Choroid plexus epithelial cell (primary cell): ENCODE data around the gene PVALEF.

Experiments
- DNase-seq: peaks from one replicate; pipeline ENCODE4 v3.0.0-alpha.2; 2010; ENCODE audit warnings: low read depth
- H3K4me3 ChIP-seq: 2 replicates; pipeline ENCODE4 v1.5.1; 2011; ENCODE audit warnings: low read depth, mild to moderate bottlenecking, control low read depth, low read length, moderate library complexity
- CTCF ChIP-seq: conservative IDR thresholded peaks from 2 replicates; pipeline ENCODE4 v1.5.1; 2011; ENCODE audit warnings: low read depth, mild to moderate bottlenecking, control low read depth, inconsistent platforms, low read length, moderate library complexity

PVALEF gene

GRCh38 chr17:81176666-81177065 is 11.4 kb downstream of the PVALEF start:
- TF ChIP-seq CTCF = no peak
- DNase-seq = no peak

GRCh38 chr17:81178136-81179091 is 13.1 kb downstream of the PVALEF start:
- TF ChIP-seq CTCF = no peak
- no peak for DNase-seq
- no peak overlapping the region for H3K4me3 ChIP-seq

More at GRCh38 chr17:81176666-81177065, 11.4 kb downstream of the PVALEF start:
- no peak overlapping the region for H3K4me3 ChIP-seq

- no peak for DNase-seq
- no peak overlapping the region for H3K4me3 ChIP-seq
- no peak for TF ChIP-seq CTCF
These were observed 13.9 kb downstream of the PVALEF start for GRCh38 chr17:81179220-81179619.

- H3K4me3 ChIP-seq = no peak overlapping the region
- TF ChIP-seq CTCF = no peak
- DNase-seq = no peak
These were observed 14.6 kb downstream of the PVALEF start for GRCh38 chr17:81179861-81180260.

GRCh38 chr17:81180836-81181810 is 15.8 kb downstream of the PVALEF start:
- H3K4me3 ChIP-seq = no peak overlapping the region
- DNase-seq = no peak
- no peak for TF ChIP-seq CTCF

- H3K4me3 ChIP-seq = no peak overlapping the region
- no peak for DNase-seq
- TF ChIP-seq CTCF = no peak
These were observed 16.5 kb downstream of the PVALEF start for GRCh38 chr17:81181811-81182185.
